GM12865 (cell line): ENCODE measurements around the gene TMEM141.

Experiments used
- DNase-seq: peaks from one replicate; pipeline ENCODE4 v3.0.0; 2010; ENCODE audit warnings: low read depth
- H3K4me3 ChIP-seq: 2 replicates; pipeline ENCODE4 v1.5.1; 2011; ENCODE audit warnings: mild to moderate bottlenecking, low read depth, low read length, control low read depth
- CTCF ChIP-seq: IDR thresholded peaks from 2 replicates; pipeline ENCODE4 v1.5.1; 2011; ENCODE audit warnings: low read length, control low read depth, low read depth, inconsistent platforms; ENCODE audit not compliant: insufficient read depth; ENCODE audit errors: missing control alignments

Gene TMEM141

GRCh38 chr9:136826703-136827582, 35.8 kb downstream of the TMEM141 start:
- no peak for DNase-seq
- no peak for TF ChIP-seq CTCF
- no peak overlapping the region for H3K4me3 ChIP-seq

GRCh38 chr9:136827794-136828473, 36.8 kb downstream of the TMEM141 start:
- DNase-seq = no peak
- no peak overlapping the region for H3K4me3 ChIP-seq
- TF ChIP-seq CTCF = no peak

- no peak overlapping the region for H3K4me3 ChIP-seq
- no peak for DNase-seq
- TF ChIP-seq CTCF = no peak
Observed at GRCh38 chr9:136828474-136829140, 37.5 kb downstream of the TMEM141 start.

GRCh38 chr9:136829412-136829811, 38.3 kb downstream of the TMEM141 start:
- no peak for TF ChIP-seq CTCF
- H3K4me3 ChIP-seq = no peak overlapping the region
- no peak for DNase-seq

GRCh38 chr9:136829981-136830885, 39.1 kb downstream of the TMEM141 start:
- DNase-seq = no peak
- TF ChIP-seq CTCF = no peak

More at GRCh38 chr9:136829981-136830885, 39.1 kb downstream of the TMEM141 start:
- H3K4me3 ChIP-seq = no peak overlapping the region
